HG03064 (cell line): Measurements from ENCODE around the gene GRK5.
"Not testable (repeated sequence)": the region's sequence is repeated elsewhere in the genome, so short reads cannot be mapped to it uniquely, and the experiment has no call there.

Source experiments
- ATAC-seq: cut with Tn5 transposase; IDR thresholded peaks from one replicate; pipeline ENCODE4 v1.9.1; 2021; ENCODE audit warnings: low read depth; ENCODE audit not compliant: unreplicated experiment

Gene GRK5

DNA sequence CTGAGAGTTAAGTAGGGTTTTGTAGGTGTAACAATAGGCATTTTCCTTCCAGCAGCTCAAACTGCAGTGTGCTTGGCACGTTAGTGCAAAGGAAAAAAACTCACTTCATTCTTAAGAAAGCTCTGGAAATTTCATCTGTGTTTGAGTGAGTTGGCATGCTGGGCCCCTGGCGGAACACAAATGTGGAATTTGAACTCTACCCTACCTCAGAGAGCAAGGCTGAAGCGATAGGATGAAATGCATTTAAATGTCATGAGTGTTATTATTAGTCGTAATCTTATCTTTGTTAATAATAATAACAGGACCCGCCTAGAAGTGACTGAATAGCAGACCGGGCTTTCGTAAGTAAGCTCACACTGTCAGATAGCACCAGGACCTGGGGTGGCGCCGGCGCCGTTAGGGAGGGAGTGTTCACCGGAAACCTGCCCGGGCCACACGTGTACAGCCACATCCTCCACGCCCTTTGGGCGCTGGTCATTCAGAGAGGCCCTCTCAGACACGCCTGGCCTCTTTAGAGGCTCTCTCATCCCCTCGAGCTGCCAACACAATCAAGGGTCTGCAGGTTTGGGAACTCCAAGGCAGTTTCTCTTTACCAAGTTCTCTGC, 63.5 kb downstream of the GRK5 start:
- peak; percentile 55 for ATAC-seq

- not testable (repeated sequence) for ATAC-seq
Observed at GRCh38 chr10:119272338-119272734, 65.0 kb downstream of the GRK5 start.

- ATAC-seq = no peak
Observed at GRCh38 chr10:119272736-119273135, 65.4 kb downstream of the GRK5 start.

GRCh38 chr10:119273413-119273812, 66.0 kb downstream of the GRK5 start:
- no peak for ATAC-seq

DNA sequence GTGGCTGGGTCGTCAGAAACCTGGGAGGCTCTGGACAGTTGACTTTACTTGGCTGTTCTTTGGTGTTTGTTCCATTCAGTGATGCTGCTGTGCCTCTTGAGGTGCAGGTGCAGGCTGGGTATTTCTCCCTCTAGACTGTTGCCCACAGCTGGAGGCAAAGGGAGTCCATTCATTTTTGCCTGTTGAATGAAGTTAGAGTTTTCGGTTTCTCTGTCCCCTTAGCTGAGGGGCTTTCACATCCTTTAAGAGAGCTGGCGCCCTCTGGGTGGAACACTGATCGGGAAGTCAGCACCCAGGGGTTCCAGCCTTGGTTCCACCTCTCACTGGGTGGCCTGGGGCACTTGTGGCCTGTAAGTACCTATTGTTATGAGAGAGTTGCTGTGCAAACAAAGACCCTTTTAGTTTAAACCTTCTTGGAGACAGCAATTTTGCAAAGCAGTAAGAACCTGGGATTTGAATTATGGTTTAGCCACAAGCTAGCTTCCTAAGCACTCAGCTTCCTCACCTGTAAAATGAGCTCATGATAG, 67.2 kb downstream of the GRK5 start:
- no peak for ATAC-seq

GRCh38 chr10:119275085-119275484, 67.7 kb downstream of the GRK5 start:
- ATAC-seq = no peak

GRCh38 chr10:119276194-119276593, 68.8 kb downstream of the GRK5 start:
- ATAC-seq = not testable (repeated sequence)

- ATAC-seq = no peak
Observed at GRCh38 chr10:119278126-119278709, 70.8 kb downstream of the GRK5 start.

DNA sequence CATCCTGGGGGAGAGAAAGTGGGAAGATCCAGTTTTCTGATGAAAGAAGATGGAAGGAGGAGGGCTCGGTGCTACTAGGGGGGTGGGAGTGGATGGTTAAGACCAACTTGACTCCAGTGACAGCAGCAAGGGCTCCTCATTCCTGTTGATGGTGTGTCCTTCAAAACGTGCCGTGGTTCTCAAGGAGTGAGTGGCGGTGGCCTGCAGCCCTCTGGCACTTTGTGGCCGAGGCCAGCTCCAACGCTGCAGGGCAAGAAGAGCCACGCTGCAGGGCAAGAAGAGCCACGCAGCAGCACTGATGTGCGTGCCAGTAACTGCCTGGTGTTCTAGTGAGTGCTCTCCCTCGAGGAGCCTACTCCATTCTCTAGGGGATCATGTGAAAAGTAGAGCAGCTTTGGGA, 72.1 kb downstream of the GRK5 start:
- ATAC-seq = no peak

GRCh38 chr10:119281581-119282071, 74.3 kb downstream of the GRK5 start:
- ATAC-seq = no peak

DNA sequence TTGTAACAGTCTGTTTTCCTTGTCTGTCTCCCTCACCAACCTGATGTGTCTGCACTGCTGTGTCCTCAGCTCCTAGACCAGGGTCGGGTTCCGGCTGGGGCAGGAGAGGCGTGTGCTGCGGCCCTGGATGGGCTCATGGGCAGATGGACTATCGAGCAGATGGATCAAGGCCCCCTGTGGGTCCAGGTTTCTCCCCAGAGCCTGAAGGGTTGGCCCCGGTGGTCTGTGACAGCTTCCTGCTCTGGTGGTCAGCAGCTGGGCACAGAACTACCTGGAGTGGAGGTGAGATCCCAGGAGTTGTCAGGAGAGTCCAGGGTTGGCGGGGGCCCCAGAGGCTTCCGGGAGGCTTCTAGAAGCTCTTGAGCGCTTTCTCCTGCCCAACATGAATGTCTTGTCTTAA, 75.1 kb downstream of the GRK5 start:
- no peak for ATAC-seq

- ATAC-seq = no peak
Observed at GRCh38 chr10:119283387-119283786, 76.0 kb downstream of the GRK5 start.

- peak; percentile 63 for ATAC-seq
Observed at GRCh38 chr10:119283818-119284217, 76.4 kb downstream of the GRK5 start.

- ATAC-seq = no peak
Observed at GRCh38 chr10:119284679-119285096, 77.3 kb downstream of the GRK5 start.

GRCh38 chr10:119285495-119286267, 78.3 kb downstream of the GRK5 start:
- no peak for ATAC-seq

GRCh38 chr10:119286516-119286915, 79.1 kb downstream of the GRK5 start:
- ATAC-seq = no peak

- no peak for ATAC-seq
Observed at GRCh38 chr10:119286983-119287633, 79.7 kb downstream of the GRK5 start.

DNA sequence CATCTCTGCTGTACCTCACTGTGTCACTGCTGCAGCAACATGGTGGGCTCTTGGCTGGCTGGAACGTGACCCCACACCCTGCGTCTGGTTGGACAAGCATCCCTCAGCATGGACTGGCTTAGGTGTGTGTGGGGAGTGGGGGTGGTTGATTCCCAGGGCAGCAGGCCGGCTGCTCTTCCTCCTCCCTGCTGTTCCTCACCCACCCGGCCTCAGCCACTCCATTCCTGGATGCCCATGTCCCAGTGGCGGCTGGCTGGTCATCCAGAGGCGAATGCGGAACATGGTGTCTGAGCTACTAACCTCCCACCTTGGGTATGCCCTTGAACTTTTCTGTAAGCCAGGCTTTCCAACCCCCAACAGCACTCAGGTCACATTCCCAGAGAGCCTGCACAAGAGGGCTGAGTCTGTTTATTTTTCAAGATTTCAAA, 81.2 kb downstream of the GRK5 start:
- no peak for ATAC-seq

DNA sequence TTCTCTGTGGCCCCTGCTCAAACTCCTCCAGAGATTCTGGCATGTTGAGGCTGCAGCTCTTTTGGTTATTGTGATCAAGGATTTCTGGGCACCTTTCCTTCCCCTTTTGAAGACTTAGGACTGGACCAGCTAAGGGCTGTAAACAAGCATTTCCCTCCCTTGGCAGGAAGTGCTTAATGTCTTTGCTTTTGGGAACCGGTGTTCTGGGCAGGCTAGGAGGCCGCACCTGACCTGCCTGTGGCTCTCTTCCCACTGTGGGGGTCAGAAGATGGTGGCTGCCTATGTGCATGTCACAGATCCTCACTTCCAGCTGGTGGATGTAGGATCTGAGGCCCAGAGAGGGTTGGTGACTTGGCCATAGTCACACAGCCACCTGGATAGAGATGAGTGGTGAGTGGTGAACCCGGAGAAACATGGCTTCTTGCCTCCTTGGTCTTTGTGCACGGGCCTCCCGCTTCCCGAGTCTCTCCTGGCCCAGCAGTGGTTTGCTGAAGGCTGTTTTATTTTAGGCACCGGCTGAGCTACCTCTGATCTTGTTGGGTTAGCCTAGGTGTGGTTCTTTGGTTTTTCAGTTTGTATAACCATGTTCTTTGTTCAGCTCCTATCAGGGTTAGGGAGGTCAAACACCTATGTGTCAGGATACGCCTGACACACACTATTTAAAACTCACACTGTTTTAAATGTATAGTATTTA, 82.0 kb downstream of the GRK5 start:
- no peak for ATAC-seq

DNA sequence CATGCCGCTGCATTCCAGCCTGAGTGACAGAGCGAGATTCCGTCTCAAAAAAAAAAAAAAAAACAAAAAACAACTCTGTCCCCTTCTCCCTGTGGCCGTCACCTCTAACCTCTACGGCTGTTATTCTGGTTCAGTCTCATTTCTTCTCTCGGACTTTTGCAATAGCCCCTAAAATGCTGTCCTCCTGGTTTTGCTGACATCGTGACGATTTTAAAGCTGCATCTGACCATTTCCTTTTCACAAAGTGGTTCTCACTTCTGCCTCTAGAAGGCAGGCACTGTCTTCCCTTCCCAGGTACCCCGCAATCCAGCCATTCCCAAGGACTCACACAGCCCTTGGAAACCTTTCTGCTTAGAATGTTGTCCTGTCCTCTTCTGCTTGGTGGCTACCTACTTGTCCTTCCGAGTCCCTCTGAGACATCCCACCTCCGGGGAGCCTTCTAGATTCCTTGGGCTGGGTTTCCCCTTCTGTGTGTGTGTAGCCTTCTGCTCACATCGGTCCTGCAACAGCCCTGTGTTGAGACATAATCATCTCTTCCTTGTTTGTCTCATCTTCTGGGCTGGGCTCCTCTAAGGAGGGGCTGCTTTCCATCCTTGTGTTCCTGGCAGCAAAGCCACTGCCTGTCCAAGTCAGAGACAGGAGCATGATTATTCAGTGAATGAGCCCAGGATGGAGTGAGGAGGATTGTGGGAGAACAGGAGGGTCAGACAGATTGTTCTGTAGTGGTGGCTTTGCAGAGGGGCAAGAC, 83.1 kb downstream of the GRK5 start:
- no peak for ATAC-seq
